Activated B cell treated with CpG ODN at 0.5 μM for 24 hours (primary cell): ENCODE results near the gene TRIM45. TPM values are rescaled to one million over a fixed set of nuclear protein-coding genes. Genes with fewer than 3 reads are reported as not detected.
"Not testable (repeated sequence)": the region's sequence is repeated elsewhere in the genome, so short reads cannot be mapped to it uniquely, and the experiment has no call there.

Experiments used
- ATAC-seq: fragments of 200-7000 bp; cut with Tn5 transposase; one replicate; pipeline ENCODE4 v1.10.0; 2021; ENCODE audit warnings: low read depth, mild to moderate bottlenecking, moderate library complexity
- CTCF ChIA-PET: fragments of 350-600 bp; sonication (Branson Sonifier 250); formaldehyde crosslinking; loops from one replicate; lab custom pipeline; 2021; ENCODE audit warnings: antibody characterized with exemption; lab: Charles Lee
- POLR2A ChIA-PET: fragments of 350-600 bp; sonication (Branson Sonifier 250); formaldehyde crosslinking; loops from one replicate; lab custom pipeline; 2021; ENCODE audit warnings: antibody characterized with exemption; lab: Charles Lee
- DNase-seq: peaks from one replicate; pipeline ENCODE4 v3.0.0; 2022
- H3K27ac Mint-ChIP-seq: one replicate; pipeline ENCODE4 v1.8.0; 2020; ENCODE audit warnings: mixed read lengths
- H3K27me3 Mint-ChIP-seq: one replicate; pipeline ENCODE4 v1.8.0; 2021; ENCODE audit warnings: mixed read lengths
- H3K36me3 Mint-ChIP-seq: one replicate; pipeline ENCODE4 v1.8.0; 2021; ENCODE audit warnings: low read depth, mixed read lengths
- H3K4me1 Mint-ChIP-seq: one replicate; pipeline ENCODE4 v1.8.0; 2021; ENCODE audit warnings: mixed read lengths
- H3K4me3 Mint-ChIP-seq: one replicate; pipeline ENCODE4 v1.8.0; 2020; ENCODE audit warnings: mild to moderate bottlenecking, mixed read lengths
- H3K9me3 Mint-ChIP-seq: one replicate; pipeline ENCODE4 v1.8.0; 2020; ENCODE audit warnings: mixed read lengths
- CTCF ChIP-seq: fragments of 200-600 bp; IDR thresholded peaks from one replicate; pipeline ENCODE4 v1.8.0; 2022; ENCODE audit warnings: antibody characterized with exemption, mild to moderate bottlenecking
- intact Hi-C: fragments of 100-400 bp; cut with micrococcal nuclease; formaldehyde crosslinking; loops from one replicate; pipeline ENCODE4 v1.15.1; 2024
- total RNA-seq: library from RNA; stranded (reverse); gene quantifications from 2 replicates; pipeline ENCODE4 v1.2.3, GENCODE V29; 2022

Gene TRIM45
- total RNA-seq, 1 donor from 2014 or later, result 1.5 TPM

- no peak for DNase-seq
- no peak overlapping the region for H3K27ac Mint-ChIP-seq
- H3K4me1 Mint-ChIP-seq, result no peaks in the 10 kb centered on the region
- H3K27me3 Mint-ChIP-seq, result no peaks in the 10 kb centered on the region
- POLR2A ChIA-PET, result no interaction called here
- H3K9me3 Mint-ChIP-seq, result no peaks in the 10 kb centered on the region
- intact Hi-C loops, result no loop called here
- no peak for TF ChIP-seq CTCF
- H3K4me3 Mint-ChIP-seq, result no peak overlapping the region
- no peak for ATAC-seq
- CTCF ChIA-PET, result no interaction called here
- peaks cover 23% of the 10 kb centered on the region for H3K36me3 Mint-ChIP-seq
Measured at GRCh38 chr1:117105722-117106121, 15.8 kb downstream of the TRIM45 start.

GRCh38 chr1:117104986-117105385 is 16.6 kb downstream of the TRIM45 start:
- ChIA-PET POLR2A (no interaction called here), CTCF (no interaction called here)
- no peaks in the 10 kb centered on the region for H3K9me3 Mint-ChIP-seq
- intact Hi-C loops, result no loop called here
- no peak for DNase-seq
- no peak for ATAC-seq
- H3K36me3 Mint-ChIP-seq, result peaks cover 30% of the 10 kb centered on the region
- H3K27ac Mint-ChIP-seq, result no peak overlapping the region
- no peak for TF ChIP-seq CTCF
- no peak overlapping the region for H3K4me3 Mint-ChIP-seq
- no peaks in the 10 kb centered on the region for H3K4me1 Mint-ChIP-seq
- no peaks in the 10 kb centered on the region for H3K27me3 Mint-ChIP-seq

GRCh38 chr1:117101858-117102257 is 19.7 kb downstream of the TRIM45 start:
- H3K4me3 Mint-ChIP-seq, POLR2A ChIA-PET, H3K27ac Mint-ChIP-seq, CTCF ChIA-PET, H3K27me3 Mint-ChIP-seq, H3K4me1 Mint-ChIP-seq, ATAC-seq, intact Hi-C loops, H3K9me3 Mint-ChIP-seq, DNase-seq: not testable (repeated sequence)
- H3K36me3 Mint-ChIP-seq, result peaks cover 62% of the 10 kb centered on the region

GRCh38 chr1:117101334-117101733 is 20.2 kb downstream of the TRIM45 start:
- CTCF ChIA-PET, result no interaction called here
- no peak overlapping the region for H3K27ac Mint-ChIP-seq
- TF ChIP-seq CTCF, result no peak
- intact Hi-C loops, result no loop called here
- ATAC-seq (no peak), DNase-seq (no peak)
- H3K36me3 Mint-ChIP-seq, result peaks cover 67% of the 10 kb centered on the region
- no peaks in the 10 kb centered on the region for H3K27me3 Mint-ChIP-seq
- no peak overlapping the region for H3K4me3 Mint-ChIP-seq
- H3K9me3 Mint-ChIP-seq, result no peaks in the 10 kb centered on the region
- POLR2A ChIA-PET, result no interaction called here
- H3K4me1 Mint-ChIP-seq, result no peaks in the 10 kb centered on the region

- DNase-seq (no peak), ATAC-seq (no peak)
- ChIA-PET CTCF (no interaction called here), POLR2A (interaction anchor here (0.5 kb wide), 1 partner anchor 12 kb away, joined by 4 read pairs; no protein-coding TSS in a partner anchor)
- Mint-ChIP-seq H3K36me3 (peaks cover 86% of the 10 kb centered on the region), H3K4me3 (no peak overlapping the region), H3K9me3 (no peaks in the 10 kb centered on the region), H3K27ac (no peak overlapping the region), H3K27me3 (no peaks in the 10 kb centered on the region), H3K4me1 (peaks cover 5% of the 10 kb centered on the region)
- no peak for TF ChIP-seq CTCF
- intact Hi-C loops, result no loop called here
Measured at GRCh38 chr1:117098287-117098890, 23.2 kb downstream of the TRIM45 start.

GRCh38 chr1:117097443-117097842 is 24.1 kb downstream of the TRIM45 start:
- Mint-ChIP-seq H3K9me3 (no peaks in the 10 kb centered on the region), H3K36me3 (peaks cover 87% of the 10 kb centered on the region)
- CTCF ChIA-PET, result no interaction called here

More at GRCh38 chr1:117097443-117097842, 24.1 kb downstream of the TRIM45 start:
- intact Hi-C loops, result no loop called here
- H3K27me3 Mint-ChIP-seq, result no peaks in the 10 kb centered on the region
- TF ChIP-seq CTCF, result no peak
- no peak for ATAC-seq
- no peak for DNase-seq
- POLR2A ChIA-PET, result no interaction called here
- no peak overlapping the region for H3K4me3 Mint-ChIP-seq
- H3K27ac Mint-ChIP-seq, result no peak overlapping the region
- peaks cover 5% of the 10 kb centered on the region for H3K4me1 Mint-ChIP-seq
